Measurements from ENCODE around the gene DAPK2.
A peak's percentile ranks its signal among the peaks of the same experiment; 100 is the strongest.

The DAPK2 gene

GRCh38 chr15:63939531-63940130, 106.7 kb downstream of the DAPK2 start:
- peak; percentile 31 for DNase-seq

GRCh38 chr15:63938486-63939061, 107.7 kb downstream of the DAPK2 start:
- DNase-seq, result peak; percentile 8

DNA sequence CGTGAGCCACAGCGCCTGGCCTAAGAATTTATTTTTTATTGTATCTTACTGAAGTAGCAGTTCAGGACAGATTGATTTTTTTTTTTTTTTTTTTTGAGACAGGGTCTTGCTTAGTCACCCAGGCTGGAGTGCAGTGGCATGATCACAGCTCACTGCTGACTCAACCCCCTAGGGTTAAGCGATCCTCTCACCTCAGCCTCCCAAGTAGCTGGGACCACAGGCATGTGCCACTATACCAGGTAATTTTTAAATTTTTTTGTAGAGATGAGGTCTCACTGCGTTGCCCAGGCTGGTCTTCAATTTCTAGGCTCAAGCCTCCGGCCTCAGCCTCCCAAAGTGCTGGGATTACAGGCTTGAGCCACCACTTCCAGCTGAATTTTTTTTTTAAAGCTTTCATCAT, 112.8 kb downstream of the DAPK2 start:
- peak; percentile 58 for DNase-seq

DNA sequence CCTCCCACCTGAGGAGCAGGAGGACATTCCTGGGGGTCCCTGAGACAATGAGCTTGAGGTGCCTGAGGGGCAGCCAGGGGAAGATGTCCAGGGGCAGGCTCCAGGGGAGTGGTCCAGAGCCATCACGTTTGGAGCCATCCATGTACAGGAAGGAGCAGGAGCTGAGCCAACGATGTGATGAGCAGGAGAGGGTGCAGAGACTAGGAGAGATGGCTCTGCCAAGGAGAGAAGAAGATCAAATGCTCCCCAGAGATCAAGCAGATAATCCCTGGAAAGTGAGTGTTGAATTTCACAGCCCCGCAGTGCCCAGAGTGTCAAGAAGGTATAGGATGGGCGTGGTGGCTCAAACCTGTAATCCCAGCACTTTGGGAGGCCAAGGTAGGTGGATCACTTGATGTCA, 114.7 kb downstream of the DAPK2 start:
- DNase-seq, result no peak

GRCh38 chr15:63930034-63930433, 116.3 kb downstream of the DAPK2 start:
- DNase-seq, result no peak

DNA sequence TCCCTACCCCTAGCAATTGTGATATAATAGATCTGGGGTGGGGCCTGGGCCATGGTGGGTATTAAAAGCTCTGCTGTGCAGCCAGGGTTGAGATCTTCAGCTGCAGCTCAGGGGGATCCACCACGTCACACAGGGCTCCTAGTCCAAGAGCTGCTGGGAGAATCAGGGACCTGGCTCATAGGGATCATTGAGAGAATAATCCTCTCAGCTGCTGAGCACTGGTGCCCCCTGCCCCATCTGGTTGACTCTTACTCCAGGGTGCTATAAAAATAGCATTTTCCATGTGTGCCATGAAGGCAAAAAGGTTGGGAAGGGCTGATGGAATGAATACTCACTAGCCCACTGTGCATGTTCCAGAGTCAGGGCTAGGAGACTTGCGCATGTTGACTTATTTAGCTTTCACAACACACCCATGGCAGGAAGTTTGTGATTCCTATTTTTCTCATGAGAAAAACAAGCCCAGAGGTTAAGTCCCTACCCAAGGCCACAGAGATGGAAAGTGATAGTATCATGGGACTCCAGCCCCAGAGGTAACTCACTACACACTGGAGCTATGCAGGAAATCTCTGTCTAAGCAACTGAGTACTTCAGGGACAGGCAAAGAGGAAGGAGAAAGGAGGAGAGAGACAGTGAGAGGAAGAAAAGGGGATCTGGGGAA, 118.0 kb downstream of the DAPK2 start:
- no peak for DNase-seq

- DNase-seq, result no peak
Measured at GRCh38 chr15:63923993-63924950, 122.0 kb downstream of the DAPK2 start.

GRCh38 chr15:63922916-63923315, 123.4 kb downstream of the DAPK2 start:
- no peak for DNase-seq

GRCh38 chr15:63922261-63922904, 123.9 kb downstream of the DAPK2 start:
- peak; percentile 51 for DNase-seq

DNA sequence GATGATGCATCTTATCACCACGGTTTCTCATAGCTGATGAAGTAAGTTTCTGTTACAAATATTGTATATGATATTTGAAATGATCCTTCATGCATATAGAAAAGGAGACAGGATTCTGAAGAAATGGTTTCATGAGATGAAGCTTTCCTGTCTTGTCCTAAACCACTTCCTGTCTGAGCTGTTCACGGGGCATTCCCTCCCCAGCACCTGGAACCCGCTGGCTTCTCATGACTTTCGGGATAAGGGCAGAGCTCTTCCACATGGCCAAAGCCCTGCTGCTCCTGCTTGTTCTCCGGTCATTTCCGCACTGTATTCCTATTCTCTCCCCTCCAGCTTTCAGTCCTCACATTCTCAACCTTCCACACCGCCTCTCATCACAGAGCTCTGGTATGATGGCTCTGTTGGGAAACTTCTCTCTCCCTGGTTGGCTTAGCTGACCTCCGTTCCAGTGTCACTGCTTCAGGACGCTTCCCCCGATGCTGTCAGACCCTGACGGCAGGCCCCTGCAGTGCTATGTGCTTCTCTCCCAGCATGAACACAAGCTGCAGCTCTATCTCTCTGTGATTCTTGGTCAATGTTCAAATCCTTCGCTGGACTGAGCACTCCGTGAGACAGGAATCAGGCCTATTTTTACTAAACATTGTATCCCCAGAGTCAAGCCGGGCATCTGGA, 125.6 kb downstream of the DAPK2 start:
- DNase-seq, result no peak

DNA sequence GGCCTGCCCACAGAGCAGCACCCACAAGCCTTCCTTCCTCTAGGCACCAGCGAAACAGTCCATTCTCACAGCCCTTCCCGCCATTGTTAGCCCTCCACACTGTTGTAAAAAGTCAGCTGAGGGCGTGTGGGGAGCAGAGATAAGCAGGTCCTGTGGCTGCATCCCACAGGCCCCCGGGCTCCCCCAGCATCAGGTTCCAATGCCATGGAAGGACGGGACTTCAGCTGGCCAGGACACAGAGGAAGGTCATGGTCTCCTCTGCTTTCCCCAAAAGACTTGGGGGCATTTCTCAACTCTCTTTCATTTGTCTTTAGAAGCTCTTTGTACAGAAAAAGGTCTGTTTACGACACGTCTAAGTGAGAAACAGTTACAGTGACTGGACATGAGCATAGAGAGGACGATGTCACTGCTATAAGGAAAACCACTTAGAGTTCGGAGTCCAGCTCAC, 127.4 kb downstream of the DAPK2 start:
- no peak for DNase-seq

GRCh38 chr15:63918317-63918672, 128.0 kb downstream of the DAPK2 start:
- DNase-seq, result no peak

DNA sequence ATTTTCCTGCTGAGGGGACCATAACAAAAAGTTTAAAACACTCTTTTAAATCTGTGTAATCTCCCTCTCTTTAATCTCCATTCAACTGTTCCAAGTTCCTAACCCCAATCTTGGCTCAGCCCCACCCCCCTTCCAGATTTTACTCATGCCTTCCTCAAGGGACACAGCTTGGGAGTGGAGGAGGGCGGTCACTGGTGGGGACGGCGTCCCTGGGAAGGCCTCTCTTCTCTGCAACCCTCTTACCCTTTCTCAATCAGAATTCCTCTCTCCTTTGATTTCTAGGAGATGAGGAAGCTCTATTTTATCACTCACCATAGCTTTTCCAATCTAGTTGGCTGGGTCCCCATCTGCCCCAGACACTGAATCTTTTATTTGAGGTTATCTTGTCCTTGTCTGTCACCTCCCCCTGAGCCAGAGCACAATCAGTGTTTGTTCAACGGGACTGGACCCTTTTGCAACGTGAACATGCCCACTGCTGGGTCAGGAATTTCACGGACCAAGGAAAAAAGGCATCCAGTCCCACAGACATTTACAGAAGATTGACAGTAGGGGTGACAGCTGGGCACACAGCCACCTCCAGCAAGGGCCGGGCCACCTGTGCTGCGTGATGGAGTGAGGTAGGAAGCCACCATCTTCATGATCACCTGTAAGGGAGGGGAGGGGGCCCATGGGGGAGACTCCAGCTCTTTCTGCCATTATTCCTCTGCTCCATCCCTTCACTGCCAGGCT, 128.5 kb downstream of the DAPK2 start:
- no peak for DNase-seq

GRCh38 chr15:63915873-63916771, 130.2 kb downstream of the DAPK2 start:
- peak; percentile 35 for DNase-seq

GRCh38 chr15:63915209-63915872, 130.9 kb downstream of the DAPK2 start:
- no peak for DNase-seq

DNA sequence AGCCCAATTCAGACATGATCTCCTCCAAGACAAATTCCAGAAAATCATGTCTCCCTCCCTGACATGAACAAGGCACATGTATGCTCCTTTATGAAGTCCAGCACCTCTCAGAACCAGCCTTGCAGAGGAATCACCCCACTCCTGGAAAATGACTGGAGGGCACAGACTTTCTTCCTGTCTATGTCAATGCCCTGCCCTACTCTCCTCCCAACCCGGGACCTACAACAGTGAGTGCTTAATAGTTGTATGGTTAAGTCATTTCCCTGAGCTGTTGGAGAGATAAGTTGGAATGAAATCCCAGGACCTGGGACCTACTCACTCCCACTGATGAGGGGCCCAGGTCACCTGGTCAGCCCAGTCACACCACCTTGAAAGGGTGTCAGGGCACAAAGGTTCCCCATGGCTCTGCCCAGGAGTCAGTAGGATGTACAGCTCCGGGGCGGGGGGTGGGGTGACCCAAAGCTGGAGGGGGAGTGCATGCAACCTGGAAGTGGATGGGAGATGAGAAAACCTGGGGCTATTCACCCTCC, 132.4 kb downstream of the DAPK2 start:
- no peak for DNase-seq

DNA sequence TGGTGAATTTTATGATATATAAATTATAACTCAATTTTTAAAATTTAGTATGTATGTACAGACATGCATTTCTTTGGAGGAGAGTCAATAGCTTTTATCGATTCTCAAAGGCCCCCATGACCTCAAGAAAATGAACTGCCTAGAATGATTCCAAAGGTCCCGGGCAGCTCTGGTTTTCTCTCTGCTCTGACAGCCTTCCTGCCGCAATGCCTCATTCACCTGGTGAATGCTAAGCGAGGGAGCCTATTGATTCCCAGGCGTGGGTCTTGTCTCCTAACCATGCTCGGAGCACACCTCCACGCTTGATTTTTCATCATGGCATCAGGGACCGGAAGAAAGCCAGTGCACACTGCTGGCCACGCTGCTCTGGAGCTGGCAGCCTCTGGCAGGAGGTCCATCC, 132.9 kb downstream of the DAPK2 start:
- DNase-seq, result no peak

DNA sequence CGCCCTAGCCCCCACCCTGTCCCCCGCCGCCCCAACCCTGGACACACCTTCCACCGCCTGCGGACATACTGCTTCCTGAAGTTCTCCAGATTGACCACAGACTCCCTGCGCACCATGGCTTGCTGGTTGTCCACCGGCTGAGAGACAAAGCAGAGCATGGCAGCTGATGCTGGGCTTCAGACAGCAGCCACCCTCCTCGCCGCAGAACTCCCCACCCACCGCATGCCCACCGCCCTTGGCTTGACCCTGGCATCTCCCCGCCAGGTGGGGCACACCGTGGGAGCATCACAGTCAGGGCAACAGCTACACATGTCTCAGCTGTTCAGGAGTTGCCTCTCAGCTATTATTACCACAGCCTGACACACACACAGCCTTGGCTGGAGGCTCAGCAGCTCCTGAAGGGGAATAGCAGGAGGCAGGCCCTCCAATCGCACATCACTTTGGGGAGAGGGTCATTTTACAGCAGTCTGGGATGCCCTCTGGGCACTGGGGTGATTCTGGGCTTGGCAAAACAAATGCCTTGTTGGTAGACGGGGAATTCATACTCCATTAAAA, 134.1 kb downstream of the DAPK2 start:
- no peak for DNase-seq

DNA sequence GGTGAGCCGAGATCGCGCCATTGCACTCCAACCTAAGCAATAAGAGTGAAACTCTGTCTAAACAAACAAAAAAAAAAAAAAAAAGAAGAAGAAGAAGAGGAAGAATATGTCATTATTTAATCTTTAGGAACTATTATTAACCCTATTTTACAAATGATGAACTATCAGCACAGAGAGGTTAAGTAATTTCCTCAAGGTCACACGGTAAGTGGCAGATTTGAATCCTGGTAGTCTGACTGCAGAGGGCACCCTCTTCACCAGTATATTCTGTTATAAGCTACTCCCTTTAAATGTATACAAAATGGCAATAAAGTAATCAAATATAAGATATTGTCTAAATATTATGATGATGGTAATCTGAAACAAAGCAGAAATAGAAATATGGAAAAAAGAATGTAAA, 135.1 kb downstream of the DAPK2 start:
- no peak for DNase-seq

Measured in fibroblast of upper back skin (primary cell).